GM12873 (cell line): Measurements from ENCODE around the gene RIPK4.

Source experiments
- CTCF ChIP-seq: IDR thresholded peaks from 2 replicates; pipeline ENCODE4 v1.5.1; 2012; ENCODE audit warnings: low read depth, mild to moderate bottlenecking, moderate library complexity, low read length, control low read depth; ENCODE audit not compliant: insufficient read depth; ENCODE audit errors: missing control alignments

The RIPK4 gene

GRCh38 chr21:41722052-41723018 is 44.5 kb downstream of the RIPK4 start:
- no peak for TF ChIP-seq CTCF

GRCh38 chr21:41720250-41720649 is 46.6 kb downstream of the RIPK4 start:
- no peak for TF ChIP-seq CTCF

GRCh38 chr21:41719691-41720090 is 47.2 kb downstream of the RIPK4 start:
- TF ChIP-seq CTCF: no peak

GRCh38 chr21:41717573-41718330 is 49.1 kb downstream of the RIPK4 start:
- TF ChIP-seq CTCF: no peak

GRCh38 chr21:41716751-41717150 is 50.1 kb downstream of the RIPK4 start:
- TF ChIP-seq CTCF: no peak

GRCh38 chr21:41715649-41716281 is 51.1 kb downstream of the RIPK4 start:
- TF ChIP-seq CTCF: no peak
